ENCODE data around the gene OR14A16.

The OR14A16 gene

DNA sequence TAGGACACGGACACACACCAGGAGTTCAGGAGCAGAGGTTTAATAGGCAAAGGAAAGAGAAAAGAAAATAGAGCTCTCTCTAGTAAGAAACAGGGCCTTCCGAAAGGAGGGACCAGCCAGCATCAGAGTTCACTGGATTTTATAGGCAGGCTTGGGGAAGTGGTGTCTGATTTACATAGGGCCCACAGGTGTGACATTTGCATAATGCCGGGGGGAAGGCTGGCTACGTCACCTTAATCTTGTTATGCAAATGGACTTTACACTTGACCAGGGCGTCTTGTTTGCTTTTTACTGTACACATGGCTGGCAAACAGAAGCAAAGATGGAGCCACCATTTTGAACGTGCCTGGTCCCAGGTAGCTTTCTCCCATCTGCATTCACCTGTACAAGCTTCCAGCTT, at the start of gene OR14A16:
Gene OR14A16 (minus strand): TSS at position 97 of the 400 bp plus-strand sequence. CDS start 8,390 bp downstream, outside the sequence.
- DNase-seq (ENCODE audit: low read depth in 2 of 2): no peak

- DNase-seq (ENCODE audit: low read depth in 2 of 2): no peak
Observed at GRCh38 chr1:247865416-247865815, 41.5 kb upstream of the OR14A16 start.

DNA sequence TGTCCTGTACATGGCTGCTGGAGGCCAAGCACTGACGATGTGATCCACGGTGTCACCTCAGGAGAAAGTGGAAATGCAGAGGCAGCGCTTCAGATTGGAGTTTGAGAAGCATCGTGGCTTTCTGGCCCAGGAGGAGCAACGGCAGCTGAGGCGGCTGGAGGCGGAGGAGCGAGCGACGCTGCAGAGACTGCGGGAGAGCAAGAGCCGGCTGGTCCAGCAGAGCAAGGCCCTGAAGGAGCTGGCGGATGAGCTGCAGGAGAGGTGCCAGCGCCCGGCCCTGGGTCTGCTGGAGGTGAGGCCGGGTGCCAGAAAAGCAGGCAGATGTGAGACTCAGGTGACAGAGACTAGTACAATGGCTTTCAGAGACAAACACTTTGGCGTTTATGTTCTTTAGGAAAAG, 40.7 kb upstream of the OR14A16 start:
- no peak for DNase-seq (ENCODE audit: low read depth in 2 of 2)

- no peak for DNase-seq (ENCODE audit: low read depth in 2 of 2)
Observed at GRCh38 chr1:247862756-247863155, 38.8 kb upstream of the OR14A16 start.

DNA sequence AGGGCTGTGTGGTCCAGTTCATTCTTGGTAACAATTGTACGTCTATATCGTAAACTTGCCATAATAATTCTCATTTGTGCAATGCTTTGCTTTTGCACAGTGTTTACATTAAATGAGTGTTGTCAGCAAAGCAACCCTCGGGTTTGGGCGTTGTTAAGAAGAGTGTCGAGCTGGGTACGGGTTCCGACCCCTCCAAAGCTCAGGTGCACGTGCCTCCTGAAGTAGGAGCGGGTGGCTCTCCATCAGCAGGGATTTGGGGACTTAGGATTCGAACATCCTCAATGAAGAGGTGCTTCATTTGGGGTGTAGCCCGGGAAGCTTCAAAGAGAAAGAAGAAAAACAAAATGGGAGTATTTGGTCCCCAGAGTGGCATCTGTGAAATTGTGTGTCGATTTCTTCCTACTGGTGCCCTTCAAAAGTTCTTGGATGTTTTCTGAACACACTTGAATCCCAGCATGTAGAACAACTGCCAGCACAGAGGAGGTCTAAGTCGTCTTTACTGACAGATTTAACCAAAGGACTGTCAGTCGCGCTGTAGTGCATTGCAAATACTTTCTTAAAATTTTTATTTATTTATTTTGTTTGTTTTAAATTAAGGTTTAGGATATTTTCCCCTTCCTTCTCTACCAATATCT, 34.2 kb upstream of the OR14A16 start:
- no peak for DNase-seq (ENCODE audit: low read depth in 2 of 2)

DNA sequence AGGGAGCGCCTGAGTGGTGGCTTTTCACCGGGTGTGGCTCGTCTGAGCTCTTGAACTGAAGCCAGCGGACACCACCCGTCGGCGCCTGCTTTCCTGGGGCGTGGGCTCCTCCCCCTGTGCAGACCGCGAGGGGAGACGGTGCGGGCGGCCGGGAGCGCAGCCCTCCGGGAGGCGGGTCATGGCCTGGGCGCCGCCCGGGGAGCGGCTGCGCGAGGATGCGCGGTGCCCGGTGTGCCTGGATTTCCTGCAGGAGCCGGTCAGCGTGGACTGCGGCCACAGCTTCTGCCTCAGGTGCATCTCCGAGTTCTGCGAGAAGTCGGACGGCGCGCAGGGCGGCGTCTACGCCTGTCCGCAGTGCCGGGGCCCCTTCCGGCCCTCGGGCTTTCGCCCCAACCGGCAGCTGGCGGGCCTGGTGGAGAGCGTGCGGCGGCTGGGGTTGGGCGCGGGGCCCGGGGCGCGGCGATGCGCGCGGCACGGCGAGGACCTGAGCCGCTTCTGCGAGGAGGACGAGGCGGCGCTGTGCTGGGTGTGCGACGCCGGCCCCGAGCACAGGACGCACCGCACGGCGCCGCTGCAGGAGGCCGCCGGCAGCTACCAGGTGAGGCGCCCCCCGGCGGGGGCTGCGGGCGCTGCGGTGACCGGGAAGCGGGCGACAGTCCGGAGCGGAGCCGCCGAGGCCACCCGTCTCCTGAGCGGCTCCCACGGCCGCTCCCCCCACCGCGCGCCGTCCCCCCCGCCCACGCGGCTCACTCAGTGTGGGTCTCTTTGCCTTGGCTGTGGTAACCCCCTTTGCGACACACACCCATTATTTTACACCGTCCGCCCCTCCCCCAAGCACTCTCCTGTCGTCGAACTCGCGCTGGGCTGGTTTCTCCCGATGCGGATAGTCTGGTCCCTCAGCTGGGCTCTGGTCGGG, 33.4 kb upstream of the OR14A16 start, which contains the start of gene TRIM58:
Gene TRIM58 (plus strand): TSS at position 119 of the 916 bp plus-strand sequence. CDS start 60 bp downstream, at position 179.
- peak in 1 of 2 donors; percentile 15 for DNase-seq (ENCODE audit: low read depth in 2 of 2)

DNA sequence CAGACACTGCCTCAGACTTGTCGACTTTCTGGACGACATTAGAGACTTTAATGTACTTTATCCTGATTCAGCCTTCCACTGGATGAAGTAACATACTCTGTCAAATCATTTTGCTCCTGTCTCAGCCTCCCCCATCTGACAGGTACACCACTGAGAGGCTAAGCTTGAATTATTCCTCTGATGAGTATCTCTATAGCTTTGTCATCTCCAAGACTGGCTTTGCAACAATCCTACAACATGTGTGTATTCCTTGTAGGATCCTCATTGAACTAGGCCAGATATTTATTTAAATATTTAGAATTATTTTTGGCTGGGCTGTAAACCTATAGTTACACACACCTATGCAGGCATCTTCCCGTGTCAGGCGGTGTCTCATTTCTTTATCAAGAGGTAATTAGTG, 32.0 kb upstream of the OR14A16 start:
- DNase-seq (ENCODE audit: low read depth in 2 of 2): no peak

DNA sequence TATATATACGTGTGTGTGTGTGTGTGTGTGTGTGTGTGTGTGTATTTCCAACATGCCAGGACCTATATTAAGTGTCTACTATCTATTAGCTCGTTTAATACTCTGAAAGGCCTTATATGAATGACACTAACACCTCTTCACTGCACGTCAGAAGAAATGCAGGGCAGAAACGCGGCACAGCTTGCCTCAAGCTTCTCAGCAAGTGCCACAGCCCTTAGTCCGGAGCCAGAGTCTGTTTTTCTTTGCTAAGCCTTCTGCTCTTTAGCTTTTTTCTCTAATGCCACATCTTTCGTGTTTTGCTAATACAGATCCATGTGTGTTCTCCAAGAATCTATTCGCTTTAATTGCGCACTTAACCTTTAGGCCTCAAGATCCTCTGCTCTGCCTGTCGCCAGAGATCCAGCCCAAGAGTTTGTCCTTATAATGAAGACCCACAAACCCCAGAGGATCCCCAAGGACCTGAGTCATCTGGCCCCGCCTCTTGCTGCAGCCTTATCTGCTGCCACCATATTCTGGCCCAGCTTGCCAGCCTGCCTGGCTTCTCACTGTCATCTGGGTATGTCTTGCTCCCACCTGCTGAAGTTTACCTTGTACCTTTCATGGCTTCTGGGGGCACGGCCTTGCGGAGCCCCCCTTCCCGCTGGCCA, 31.1 kb upstream of the OR14A16 start:
- no peak for DNase-seq (ENCODE audit: low read depth in 2 of 2)

DNA sequence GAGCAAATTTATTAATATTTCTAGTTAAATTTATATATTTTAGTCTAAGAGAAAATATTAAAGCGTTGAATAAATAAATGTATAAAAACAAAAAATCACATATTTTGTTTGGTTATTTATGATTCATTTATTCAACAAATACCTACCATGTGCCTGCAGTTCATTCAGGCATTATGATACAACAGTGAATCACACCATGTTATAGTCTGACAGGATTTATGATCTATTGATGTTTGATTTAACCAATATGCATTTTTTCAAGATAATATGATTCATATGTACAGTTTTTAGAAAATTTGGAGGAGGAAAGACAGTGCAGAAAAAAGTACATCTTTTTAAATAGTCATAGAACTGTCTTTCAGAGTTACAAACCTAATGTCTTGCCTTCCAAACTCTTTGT, 25.7 kb upstream of the OR14A16 start:
- DNase-seq (ENCODE audit: low read depth in 2 of 2): no peak

DNA sequence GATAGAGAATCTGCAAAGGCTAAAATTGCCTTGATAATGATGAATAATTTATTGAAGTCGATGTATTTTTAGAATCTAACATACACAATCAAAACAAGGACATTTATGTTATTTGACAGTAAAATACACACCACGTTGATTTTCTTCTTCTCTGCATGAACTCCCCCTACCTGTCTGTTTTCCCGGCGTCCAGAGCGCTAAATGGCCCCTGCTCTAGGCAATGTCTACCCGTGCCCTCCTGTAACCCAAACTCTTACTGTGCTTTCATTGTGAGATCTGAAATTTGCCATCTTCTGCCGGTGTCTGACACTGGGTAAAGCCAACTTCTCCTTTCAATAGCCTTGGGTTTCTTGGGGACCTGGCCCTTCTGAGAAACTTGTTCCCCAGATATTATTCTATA, 24.4 kb upstream of the OR14A16 start:
- no peak for DNase-seq (ENCODE audit: low read depth in 2 of 2)

- no peak for DNase-seq (ENCODE audit: low read depth in 2 of 2)
Observed at GRCh38 chr1:247845693-247846017, 21.7 kb upstream of the OR14A16 start.

DNA sequence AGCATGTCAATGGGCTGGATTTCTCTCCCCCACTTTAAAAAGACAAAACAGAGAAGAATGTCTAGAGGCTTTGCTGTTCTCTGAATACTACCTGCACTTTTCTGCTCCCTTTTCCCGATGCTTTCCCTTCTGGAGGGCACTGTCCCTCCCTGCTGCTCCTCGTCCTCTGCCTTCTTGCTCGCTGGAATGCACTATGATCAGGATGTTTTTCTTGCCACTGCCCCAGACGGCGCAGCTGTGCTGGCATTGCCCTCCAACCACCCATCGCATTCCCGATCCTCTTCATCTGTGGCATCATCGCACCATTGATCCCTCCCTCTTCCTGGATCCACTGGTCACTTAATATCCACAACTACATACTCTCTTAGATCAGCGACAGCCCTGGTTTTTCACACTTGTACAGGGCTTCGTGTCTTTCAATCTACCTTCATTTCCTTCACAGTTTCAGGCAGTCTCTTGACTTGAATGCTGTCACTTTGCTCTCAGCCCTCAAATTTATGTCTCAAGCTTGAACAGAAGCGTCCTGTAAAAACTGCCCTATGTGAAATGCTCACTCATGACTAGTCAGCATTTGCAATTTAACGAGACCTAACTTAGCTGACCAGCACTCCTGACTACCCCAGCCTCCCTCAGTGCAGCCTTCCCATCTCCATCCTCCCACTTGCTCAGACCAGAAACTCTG, 21.2 kb upstream of the OR14A16 start:
- DNase-seq (ENCODE audit: low read depth in 2 of 2): no peak

DNA sequence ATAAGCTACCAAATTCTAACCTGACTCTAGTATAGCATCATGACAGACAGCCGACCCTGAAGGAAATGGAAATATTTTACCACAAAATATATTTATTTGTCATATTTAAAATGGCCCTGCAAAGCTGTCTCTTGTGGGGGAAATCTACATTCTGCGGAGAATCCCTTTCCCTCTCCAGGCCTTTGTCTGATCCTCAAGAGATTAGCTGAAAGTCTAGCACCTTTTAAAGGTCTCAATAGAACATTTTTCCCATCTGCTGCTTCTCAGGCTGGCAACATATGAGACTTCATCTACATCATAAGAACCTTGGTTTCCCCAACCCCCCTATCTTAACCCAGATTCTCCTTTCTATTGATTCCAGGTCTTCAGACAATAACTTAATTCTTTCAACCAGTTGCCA, 19.5 kb upstream of the OR14A16 start:
- DNase-seq (ENCODE audit: low read depth in 2 of 2): no peak

GRCh38 chr1:247841796-247842195, 17.9 kb upstream of the OR14A16 start, which contains the start of gene OR11L1:
OR11L1 (minus strand) TSS chr1:247841896; CDS start chr1:247841896, 0 bp downstream.
- DNase-seq (ENCODE audit: low read depth in 2 of 2): no peak

DNA sequence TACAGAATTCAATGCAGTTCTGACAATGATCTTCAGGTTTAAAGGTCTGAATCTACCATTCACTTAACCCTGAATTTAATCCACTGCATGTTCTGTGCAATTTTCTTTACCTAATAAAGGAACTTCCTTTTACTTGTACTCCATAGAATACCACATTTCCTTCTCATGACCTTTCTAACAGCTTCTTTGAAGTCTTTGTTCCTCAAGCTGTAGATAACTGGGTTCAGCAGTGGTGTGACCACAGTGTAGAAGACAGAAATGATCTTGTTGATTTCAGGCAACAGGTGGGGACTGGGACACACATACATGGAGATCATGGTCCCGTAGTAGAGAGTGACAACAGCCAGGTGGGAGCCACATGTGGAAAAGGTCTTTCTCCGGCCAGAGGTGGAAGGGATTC, 16.9 kb upstream of the OR14A16 start:
- DNase-seq (ENCODE audit: low read depth in 2 of 2): no peak

DNA sequence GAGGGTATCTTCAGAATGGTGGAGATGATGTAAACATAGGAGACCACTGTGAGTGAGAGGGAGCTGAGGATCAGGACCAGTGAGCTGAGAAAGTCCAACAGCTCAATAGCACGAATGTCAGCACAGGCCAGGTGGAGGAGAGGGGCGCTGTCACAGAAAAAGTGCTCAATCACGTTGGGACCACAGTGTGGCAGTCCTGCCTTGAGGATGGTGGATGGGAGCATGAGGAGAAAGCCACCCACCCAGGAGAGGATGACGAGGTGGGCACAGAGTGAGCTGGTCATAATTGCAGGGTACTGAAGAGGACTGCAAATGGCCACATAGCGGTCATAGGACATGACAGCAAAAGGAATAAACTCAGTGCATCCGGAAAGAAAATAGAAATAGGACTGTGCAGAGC, 9.7 kb upstream of the OR14A16 start:
- DNase-seq (ENCODE audit: low read depth in 2 of 2): no peak

GRCh38 chr1:247829656-247830055, 5.7 kb upstream of the OR14A16 start:
- no peak for DNase-seq (ENCODE audit: low read depth in 2 of 2)

GRCh38 chr1:247825362-247825761, 1.4 kb upstream of the OR14A16 start:
- no peak for DNase-seq (ENCODE audit: low read depth in 2 of 2)

DNA sequence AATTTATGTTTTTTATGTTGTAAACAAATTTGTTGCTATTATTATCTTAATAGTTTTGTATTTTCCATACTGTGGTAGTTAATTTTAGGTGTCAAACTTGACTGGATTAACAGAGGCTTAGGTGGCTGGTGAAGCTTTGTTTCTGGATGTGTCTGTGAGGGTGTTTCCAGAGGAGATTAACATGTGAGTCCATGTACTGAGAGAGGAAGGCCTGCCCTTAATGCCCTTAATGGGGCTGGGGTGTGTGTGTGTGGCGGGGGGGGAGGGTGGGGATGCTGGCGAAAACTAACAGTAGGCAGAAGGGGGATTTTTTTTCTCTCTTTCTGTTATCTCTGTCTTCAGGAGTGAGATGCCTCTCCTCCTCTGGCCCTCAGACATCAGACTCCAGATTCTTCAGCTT, 1.9 kb downstream of the OR14A16 start:
- DNase-seq (ENCODE audit: low read depth in 2 of 2): no peak

- DNase-seq (ENCODE audit: low read depth in 2 of 2): no peak
Observed at GRCh38 chr1:247812637-247813036, 11.3 kb downstream of the OR14A16 start.

DNA sequence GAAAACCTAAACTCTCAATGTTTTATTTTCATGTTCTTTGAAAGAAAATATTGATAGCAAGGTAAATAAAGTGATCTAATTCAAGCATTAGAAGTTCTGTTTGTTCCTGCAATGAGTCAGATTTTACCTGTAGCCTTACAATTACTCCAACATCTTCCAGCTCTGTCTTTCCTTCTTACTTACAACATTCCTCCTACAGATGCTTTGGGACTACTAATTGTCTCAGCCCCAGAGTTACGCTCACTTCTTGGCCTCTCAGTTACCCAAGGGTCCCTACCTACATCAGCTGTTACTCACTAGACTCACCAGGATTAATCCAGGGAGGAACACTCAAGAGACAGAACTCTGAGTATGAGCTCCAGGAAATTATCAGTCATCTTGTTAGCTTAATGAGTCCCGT, 26.4 kb downstream of the OR14A16 start:
- no peak for DNase-seq (ENCODE audit: low read depth in 2 of 2)

DNA sequence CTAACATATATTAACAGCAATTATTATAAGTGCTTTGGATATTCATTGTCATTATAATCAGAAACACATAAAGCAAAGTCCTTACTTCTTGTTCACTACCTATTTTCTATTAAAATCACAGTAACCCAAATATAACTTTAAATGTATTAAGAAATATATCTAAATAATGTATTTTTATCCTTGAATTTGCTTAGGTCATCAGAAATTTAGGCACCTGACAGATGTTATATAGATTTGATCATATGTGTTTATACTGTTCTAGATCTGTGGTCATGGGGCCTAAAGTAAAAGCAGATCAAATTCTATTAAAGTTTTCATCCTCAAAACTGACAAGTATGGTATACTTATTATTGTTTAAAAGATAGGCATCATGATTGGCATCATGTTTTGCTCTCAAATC, 54.3 kb downstream of the OR14A16 start:
- no peak for DNase-seq (ENCODE audit: low read depth in 2 of 2)

Data from stimulated activated CD8-positive, alpha-beta memory T cell treated with anti-CD3 and anti-CD28 coated beads, Interleukin-2, amount 100 ng/mL, for 48 hours (primary cell).